Coronary artery (tissue), 2 donors: ENCODE data around the gene OR6V1.
"Not testable (repeated sequence)": the region's sequence is repeated elsewhere in the genome, so short reads cannot be mapped to it uniquely, and the experiment has no call there.

Source experiments
- DNase-seq: peaks from one replicate; pipeline ENCODE4 v3.0.0-alpha.2; 2017; ENCODE audit warnings: low spot score
- H3K27ac ChIP-seq, 2 donors: fragments of 200-600 bp; sonication (generic); one replicate each; pipeline ENCODE4 v1.5.1; 2016 to 2019
- H3K4me3 ChIP-seq: fragments of 200-600 bp; sonication (generic); 2 replicates; pipeline ENCODE4 v1.5.1; 2016; ENCODE audit warnings: mild to moderate bottlenecking, moderate library complexity
- CTCF ChIP-seq: fragments of 200-600 bp; sonication (generic); IDR thresholded peaks from one replicate; pipeline ENCODE4 v1.5.1; 2019; ENCODE audit warnings: antibody characterized with exemption

The OR6V1 gene

GRCh38 chr7:143074141-143074540 is 22.0 kb downstream of the OR6V1 start:
- DNase-seq, result no peak
- H3K4me3 ChIP-seq, result no peak overlapping the region
- no peak for TF ChIP-seq CTCF

GRCh38 chr7:143085109-143085508 is 33.0 kb downstream of the OR6V1 start:
- H3K27ac ChIP-seq, result no peak overlapping the region
- no peak overlapping the region for H3K4me3 ChIP-seq
- no peak for TF ChIP-seq CTCF
- no peak for DNase-seq

More at GRCh38 chr7:143074141-143074540, 22.0 kb downstream of the OR6V1 start:
- H3K27ac ChIP-seq, result no peak overlapping the region

- not testable (repeated sequence) for H3K27ac ChIP-seq, DNase-seq, H3K4me3 ChIP-seq
Measured at GRCh38 chr7:143085610-143086009, 33.5 kb downstream of the OR6V1 start.

- H3K4me3 ChIP-seq, DNase-seq, H3K27ac ChIP-seq: not testable (repeated sequence)
Measured at GRCh38 chr7:143088549-143089231, 36.5 kb downstream of the OR6V1 start.

GRCh38 chr7:143096146-143096545 is 44.0 kb downstream of the OR6V1 start:
- no peak for TF ChIP-seq CTCF
- H3K4me3 ChIP-seq, result no peak overlapping the region
- DNase-seq, result no peak
- no peak overlapping the region for H3K27ac ChIP-seq

- not testable (repeated sequence) for H3K27ac ChIP-seq, DNase-seq, H3K4me3 ChIP-seq
Measured at GRCh38 chr7:143099579-143099978, 47.4 kb downstream of the OR6V1 start.
